Stimulated activated CD8-positive, alpha-beta memory T cell treated with anti-CD3 and anti-CD28 coated beads, Interleukin-7, amount 100 ng/mL, for 1 hour (primary cell): ENCODE data around the gene MAGI1.
"Not testable (repeated sequence)": the region's sequence is repeated elsewhere in the genome, so short reads cannot be mapped to it uniquely, and the experiment has no call there.

Experiments
- DNase-seq, 2 donors: peaks; one replicate each; pipeline ENCODE4 v3.0.0-alpha.2; 2020; ENCODE audit warnings: low read depth in 2 of 2

The MAGI1 gene

DNA sequence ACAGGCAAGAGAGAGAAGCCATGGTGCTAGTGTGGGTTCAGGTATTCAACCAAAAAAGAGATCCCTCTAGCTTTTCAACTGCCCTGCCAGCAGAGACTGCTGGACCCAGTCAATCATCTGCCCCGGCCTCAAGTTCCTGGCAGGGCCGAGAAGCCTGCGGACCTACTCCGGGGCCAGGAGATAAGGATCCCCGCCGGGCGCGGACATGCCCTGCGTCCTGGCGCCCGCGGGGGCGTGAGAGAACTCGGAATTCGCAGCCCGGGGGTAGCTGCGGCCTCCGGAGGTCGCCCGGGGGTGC lies 821 bp upstream of the MAGI1 start:
- no peak for DNase-seq

DNA sequence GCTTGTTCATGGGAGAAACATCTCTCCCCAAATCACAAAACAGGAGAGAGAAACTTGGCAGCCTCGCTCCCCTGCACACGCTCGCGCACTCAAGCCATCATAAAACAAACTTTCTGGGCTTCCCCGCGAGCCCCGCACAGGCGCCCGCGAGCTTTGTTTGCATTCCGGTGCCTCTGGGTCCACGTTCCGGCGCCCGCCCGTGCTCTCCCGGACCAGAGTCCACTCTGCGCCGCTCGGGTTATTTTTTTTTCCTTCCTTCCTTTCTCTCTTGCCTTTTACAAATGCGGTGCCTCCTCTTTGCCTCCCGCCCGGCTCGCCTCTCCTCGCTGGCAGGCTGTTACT lies 363 bp downstream of the MAGI1 start:
- no peak for DNase-seq

DNA sequence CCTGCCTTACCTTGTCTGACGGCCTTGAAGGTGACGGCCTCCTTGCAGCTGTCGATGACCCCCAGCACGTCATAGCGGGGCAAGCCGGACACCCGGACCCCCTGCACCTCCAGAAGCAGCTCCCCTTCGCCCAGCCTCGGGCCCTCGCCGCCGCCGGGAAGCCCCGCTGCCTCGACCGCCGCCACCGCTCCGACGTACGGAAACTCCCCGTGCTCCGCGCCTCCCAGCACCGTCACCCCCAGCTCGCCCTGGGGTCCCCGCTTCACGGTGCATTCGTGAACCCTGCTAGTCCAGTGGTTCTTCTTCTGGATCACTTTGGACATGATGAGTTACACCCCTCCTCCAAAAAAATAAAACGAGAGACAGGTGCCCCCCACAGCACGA lies 740 bp downstream of the MAGI1 start:
- no peak for DNase-seq

DNA sequence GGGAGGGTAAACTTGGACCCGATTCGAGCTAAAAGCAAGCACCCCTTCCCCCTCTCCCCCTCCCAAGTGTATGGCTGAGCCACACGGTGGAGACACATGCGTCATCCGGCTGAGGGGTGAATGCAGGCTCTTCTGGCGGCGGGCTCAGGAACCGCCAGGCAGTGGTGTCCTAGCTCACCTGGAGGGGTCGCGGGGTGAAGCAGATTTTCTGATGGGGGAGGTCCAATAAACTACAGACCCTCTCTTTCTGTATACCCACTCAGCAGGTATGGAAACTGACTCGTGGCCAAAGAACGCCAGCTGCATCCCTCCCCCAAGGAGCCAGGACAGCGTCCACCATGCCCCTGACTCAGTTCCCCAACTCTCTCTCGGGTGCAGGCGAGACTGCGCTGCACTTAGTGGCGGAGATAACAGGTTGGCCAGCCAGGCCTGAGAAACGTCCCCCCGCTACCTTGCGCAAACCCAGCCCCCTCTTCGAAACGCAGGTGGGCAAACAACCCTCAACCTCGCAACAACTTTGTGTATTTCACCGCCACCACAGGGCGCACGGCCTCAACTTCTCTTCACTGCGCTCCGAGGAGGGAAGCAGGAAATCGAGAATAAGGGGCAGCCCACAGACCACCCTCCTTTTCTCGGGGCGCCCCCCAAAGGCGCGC lies 1.3 kb downstream of the MAGI1 start:
- no peak for DNase-seq

DNA sequence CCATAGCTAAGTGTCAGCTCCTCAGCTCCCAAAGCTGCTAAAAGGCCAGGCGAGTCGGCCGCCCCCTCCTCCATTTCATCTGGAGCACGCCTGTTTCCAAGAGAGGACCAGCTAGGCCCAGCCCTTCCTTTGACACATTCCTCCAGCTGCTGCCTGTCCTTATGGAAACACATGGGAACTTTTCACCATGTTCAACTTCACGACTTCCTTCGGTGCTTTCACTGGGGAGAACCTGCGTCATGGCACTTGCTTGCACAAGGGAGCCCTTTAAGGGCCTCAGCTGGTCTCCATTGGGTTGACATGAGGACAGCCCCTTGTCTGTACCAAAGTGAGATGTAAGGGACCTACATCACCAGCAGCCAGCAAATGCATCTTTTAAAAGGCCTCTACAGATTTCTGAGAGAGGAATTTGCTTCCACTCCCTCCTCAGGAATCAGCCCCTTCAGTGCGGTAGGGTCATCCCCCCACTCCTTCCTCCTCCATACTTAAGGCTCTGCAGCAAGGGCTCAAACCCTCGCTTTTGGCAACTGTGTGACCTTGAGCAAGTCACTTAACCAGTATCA lies 2.1 kb downstream of the MAGI1 start:
- no peak for DNase-seq

DNA sequence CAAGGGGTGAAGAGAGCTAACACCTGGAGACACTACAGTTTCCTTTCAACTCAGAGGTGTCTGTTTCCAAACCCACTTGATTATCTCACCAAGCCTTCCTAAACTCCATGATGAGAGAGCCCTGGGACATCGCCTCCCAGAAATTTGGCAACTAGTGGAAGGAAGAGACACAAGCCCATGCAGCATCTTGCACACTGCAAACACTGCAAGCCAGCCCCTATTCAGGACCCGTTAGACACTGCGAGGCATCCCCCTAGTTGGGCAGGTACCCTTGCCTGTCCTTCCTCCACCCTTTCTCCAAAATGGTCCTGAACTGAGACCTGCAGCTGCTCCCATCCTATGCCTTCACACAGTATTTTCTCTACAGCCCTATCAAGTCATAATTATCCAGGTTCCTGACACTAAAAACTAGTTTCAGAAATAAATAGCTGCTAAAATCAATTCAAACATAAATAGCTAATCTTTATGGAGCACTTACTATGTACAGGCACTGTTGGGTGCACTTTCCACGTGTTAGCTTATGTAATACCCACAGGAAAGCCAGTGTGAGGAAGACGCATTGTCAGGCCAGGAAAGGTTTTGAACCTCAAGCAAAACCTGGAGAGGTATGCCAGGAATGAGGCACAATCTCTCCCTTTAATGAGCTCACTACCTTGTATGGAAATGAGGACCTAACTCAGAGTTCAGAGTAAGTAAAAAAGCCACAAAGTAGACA lies 2.8 kb downstream of the MAGI1 start:
- DNase-seq = no peak

DNA sequence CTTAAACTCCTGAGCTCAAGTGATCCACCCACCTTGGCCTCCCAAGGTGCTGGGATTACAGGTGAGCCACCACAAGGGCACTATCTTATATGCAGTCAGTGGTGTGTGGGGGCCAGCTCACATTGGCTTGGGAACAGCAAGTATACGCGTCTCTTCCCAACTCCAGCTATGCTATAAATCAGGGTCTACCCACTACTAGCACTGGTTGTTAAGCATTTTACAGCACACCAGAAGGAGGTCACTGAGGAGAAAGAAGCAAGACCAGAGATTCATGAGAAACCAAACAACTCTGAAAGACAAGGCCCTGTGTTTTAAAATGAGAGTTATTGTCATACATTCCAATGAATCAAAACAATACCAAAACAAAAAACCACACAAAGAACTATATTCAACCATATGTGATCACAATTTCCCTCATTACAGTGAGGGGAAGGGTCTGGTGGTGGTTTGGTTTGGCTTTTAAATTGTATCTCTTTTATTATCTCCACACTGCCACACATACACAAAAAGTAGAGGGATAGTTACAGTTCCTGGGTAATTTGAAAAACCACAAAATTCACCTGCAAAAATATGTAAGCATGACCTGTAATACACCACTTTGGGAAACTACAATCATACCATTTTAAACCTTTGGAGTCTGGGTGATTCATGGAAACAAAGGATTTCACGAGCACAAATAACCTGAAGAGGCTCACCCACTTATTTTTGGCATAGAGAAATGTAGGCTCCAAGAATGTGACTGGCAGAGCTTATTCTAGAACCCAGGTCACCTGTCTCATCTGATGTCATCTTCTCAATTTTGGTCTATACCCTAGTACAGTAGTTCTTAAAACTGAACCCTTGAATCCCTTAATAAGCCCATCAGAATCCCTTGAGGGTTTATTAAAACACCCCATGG lies 5.2 kb downstream of the MAGI1 start:
- no peak for DNase-seq

DNA sequence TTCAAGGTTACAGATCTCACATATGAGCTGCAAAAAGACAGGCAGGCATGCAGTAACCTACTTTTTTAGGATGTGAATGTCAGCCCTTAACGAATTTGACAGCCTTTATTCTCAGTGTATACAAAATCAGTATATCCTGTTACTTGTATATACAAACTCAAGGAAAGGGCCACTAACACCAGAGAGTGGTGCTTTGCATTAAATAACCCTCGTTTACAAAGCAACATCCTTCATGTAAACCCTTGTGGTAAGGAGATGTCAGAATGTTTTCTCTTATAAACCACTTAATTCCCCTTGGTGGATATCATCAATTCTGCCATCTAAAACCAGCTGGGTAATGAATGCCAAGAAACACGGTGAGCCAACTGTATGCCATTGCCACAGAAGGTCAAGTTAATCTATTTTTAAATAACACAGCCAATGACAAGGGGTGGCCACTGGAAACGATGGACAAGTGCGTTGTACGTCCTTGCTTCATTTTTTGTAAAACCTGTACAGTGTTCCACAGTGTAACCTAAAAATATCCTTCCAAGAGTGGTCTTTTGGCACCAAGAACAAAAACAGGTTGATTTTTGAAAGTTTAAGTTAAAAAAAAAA lies 7.5 kb downstream of the MAGI1 start:
- DNase-seq = no peak

DNA sequence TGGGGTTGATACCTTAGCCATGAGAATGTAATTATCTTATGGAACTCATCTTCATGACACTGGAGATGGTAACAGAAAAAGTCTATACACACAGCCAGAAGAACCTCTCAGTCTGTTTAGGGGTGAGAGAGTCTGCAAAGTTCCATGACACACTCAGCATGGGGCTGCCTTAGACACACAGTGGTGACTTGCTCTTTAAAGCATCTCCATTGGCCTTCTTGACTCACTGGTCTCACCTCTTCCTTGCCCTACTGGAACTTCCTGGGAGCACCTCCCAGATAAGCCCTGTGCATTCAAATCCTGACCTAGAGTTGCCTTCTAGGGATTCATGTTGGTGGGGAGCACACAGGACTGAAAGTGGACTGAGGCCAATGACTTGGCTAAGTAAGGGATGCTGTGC lies 9.3 kb downstream of the MAGI1 start:
- no peak for DNase-seq

DNA sequence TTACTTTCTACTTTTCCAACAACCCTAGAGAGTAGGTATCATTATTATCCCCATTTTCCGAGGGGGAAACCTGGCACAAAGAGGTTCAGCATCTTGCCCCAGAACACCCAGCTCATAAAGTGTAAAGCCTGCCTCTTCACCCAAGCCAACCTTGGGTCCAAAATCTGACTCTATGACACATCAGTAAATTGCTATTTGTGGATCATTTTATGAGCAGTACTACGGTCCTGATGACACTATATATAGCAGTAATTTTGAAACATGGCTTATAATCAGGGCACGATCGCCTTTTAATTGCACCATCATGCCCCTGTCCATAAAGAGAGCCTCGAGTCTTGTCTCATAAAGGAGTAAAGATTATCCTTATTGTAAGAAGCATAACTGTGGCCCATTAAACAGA lies 9.7 kb downstream of the MAGI1 start:
- no peak for DNase-seq

DNA sequence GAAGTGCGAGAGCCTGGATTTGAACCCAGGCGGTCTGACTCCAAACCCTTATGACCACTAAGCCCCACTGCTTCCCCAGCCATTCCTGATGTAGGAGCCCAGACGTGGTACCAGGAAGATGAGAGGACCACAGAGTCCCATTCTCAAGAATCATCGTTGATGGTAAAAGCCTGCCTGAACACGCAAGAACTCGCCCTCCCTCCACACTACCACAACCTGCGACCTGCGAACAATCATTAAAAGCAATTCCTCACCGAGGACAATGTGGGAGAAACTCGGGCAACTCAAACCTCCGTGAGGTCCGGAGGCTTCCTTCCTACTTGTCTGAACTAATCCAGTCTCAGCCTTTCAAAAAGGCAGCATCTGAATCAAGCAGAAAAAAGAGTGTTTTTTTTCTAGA lies 10.3 kb downstream of the MAGI1 start:
- DNase-seq = no peak

DNA sequence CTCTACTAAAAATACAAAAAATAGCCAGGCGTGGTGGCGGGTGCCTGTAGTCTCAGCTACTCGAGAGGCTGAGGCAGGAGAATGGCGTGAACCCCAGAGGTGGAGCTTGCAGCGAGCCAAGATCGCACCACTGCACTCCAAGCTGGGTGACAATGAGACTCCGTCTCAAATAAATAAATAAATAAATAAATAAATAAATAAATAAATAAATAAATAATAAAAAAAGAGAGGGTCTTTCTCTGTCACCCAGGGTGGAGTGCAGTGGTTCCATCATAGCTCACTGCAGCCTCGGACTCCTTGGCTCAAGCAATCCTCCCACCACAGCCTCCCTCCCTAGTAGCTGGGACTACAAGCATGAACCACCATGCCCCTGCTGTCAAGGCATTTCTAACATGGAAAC lies 11.6 kb downstream of the MAGI1 start:
- DNase-seq = not testable (repeated sequence)

DNA sequence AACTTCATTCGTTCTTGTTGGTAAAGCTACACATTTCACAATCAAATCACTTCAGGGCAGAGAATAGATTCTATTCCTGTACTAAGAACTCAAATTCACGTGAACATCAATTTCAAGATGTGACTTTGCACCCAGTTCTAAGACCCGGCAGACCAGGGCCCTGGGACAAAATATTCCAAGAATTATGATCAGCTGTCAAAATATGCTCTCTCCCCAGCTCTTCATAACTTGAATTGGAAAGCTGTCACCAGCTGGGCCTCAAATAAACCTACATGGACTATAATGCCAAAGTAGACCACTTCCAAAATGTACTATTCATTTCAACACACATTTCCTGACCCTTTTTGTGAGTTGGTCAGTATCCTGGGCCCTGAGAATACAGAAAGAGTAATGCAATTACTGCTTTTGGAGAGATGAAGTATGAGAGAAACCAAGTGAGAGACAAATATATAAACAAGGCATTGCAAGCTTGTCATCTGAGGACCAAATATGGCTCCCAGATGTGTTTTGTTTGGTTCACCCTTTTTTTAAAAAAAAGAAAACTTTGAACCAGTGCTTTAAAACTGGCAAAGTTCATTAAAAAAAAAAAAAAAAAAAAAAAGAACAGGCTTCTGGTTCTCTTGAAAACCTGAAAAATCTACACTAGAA lies 14.9 kb downstream of the MAGI1 start:
- no peak for DNase-seq

DNA sequence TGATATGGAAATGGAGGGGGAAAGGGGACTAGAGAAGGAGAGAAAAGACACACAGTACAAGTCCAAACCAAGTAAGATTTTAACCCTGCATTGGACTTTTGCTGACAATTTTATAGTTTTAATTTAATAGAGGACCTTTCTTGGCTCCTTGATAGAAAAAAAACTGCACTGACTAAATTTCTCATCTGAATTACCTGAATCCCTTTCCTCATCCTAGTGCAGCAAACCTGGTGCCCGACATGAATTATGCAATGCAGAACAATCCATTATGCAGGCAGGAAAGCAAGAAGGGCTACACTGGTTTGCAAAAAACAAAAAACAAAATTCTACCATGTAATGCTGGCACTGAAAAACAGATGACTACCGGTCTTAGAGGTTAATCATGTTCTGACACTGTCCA lies 15.5 kb downstream of the MAGI1 start:
- no peak for DNase-seq

DNA sequence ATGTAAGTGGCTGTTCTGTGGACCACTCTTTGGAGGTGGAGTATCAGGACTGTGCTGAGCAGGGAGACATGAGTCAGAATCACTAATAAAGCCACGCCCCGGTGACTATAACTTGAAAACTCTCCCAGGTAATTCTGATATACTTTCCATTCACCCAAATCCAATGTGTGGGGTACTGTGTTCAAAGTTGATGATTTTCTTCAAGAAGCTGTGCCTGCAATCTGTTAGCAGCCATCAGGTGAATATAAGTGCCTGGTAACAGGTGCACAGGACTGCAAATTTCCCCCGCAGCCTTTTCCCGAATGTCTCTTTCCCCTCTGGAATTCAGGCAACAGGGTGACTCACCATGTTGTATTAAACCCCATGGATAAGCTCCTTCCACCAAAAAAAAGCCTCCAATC lies 17.0 kb downstream of the MAGI1 start:
- DNase-seq = no peak

DNA sequence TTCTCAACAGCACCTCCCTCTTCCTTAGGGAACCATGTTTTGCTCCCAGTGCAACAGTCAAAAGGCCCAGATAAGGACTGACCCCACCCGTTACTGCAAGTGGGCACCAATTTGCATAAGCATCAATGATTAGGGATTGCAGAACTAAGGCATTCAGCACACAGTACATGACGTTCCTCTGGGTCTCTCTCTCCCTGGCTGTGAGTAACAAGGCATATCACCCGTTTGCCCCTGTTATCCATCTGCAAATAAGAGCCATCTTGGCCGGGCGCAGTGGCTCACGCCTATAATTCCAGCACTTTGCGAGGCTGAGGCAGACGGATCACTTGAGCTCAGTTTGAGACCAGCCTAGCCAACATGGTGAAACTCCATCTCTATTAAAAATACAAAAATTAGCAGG lies 18.8 kb downstream of the MAGI1 start:
- no peak for DNase-seq

DNA sequence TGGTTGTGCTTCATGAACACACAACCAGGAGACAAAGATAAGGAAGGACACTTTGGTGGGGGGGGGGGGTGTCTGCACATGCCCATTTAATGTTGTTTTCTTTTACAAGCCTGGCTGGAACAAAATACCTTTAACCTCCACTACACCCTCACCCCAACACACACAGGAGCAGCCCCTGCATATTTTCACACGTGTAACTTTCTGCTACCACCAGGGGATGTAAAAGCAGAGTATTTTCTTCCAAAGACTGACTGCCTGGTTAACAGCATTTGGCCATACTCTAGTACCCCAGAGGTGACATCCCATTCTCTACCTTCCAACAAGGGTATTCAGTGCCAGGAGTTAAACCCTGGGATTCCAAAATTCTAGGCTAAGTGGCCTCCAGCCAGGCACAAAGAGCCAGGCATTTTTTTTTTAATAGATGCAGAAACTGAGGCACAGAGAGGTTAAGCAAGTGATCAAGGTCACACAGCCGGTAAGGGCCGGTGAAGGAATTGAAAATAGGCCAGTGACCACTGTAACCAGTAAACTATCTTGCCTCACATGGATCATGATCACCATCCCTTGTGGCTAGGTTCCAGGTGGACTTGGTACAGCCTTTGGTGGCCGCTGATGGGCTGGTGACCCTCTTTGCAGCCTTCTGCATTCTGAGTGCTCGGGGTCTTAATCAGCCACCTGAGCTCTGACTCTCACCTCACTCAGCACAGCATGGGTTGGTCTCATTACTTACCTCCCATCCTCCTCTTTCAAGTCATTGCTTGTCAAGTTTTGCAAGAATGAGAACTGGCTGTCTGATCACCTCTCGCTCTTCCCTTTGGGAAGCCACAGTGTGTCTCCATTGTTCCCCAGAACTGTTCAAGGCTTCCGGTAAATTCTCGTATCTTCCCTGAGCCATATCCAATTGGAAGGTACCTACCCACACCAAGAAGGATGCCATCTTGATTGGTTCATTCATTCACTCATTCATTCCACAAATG lies 20.4 kb downstream of the MAGI1 start:
- no peak for DNase-seq

DNA sequence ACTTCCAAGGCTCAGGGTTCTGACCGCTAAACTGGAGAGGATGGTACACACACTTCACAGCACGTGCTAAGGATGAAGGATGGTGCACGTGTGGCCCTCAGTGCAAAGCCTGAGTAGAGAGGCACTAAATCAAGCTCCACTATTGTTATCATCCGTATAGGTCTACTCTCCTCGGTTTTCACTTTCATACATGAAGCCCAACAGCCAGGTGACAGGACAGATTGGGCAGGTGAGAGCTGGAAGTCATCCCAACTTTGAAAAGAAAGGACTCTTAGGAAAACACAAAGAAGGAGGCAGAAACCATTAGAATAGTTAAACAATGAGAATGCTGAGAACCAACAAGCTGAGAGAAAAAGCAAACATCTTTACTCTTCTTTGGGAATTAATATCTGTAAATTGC lies 21.1 kb downstream of the MAGI1 start:
- DNase-seq = no peak

DNA sequence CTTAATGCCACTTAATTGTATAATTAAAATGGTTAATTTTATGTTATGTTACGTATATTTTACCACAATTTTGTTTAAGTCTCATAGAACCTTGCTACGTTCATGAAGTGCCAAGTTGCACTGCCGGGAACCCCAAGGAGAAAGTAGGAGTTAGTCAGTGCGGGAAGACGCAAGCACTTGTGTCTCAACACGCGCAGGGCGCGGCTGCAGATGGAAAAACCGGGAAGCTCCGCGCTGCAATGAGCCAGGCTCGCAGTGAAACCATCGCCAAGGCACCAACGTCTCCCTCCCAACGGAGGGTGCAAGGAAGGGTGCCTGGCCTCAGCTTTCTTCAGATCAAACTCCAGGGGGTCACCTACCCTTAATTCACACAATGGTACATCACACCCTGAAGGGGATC lies 21.6 kb downstream of the MAGI1 start:
- DNase-seq = no peak

DNA sequence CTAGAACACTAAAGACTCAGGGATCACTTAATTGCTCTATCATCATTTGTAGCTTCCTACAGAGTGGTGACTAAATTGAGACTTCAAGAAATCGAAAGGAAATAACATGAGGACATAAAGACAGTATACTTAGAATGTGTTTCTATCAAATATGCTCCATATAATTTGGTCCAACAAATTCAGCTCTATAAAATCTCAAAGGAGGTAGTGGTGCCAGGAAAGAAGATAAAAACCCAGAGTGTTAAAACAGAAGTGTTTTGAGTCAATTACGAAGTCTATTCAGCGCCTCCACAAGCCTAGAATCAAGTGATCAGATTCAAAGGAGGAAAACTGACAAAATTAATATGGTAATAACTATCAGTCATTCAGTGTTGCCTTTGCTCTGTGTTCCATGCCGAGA lies 22.9 kb downstream of the MAGI1 start:
- no peak for DNase-seq

DNA sequence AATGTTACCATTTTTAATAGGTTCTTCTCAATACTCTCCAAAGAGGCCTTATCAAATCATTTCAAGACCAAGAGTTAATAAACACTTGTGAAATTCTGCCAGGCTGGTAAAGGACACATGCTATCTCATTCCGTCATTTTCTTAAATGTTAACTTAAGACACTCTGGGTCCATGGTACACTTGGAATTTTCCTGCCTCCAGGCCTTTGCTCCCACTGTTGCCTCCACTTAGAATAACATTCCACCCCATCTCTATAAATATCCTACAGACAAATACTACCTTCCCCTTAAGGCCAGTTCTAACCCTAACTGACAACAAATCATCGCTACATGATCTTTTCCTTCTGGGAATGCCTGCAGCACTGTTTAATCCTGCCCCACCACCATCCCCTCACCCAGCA lies 24.1 kb downstream of the MAGI1 start:
- no peak for DNase-seq
